HG02610 (cell line): ENCODE results near the gene SFXN1.
"Not testable (repeated sequence)": the region's sequence is repeated elsewhere in the genome, so short reads cannot be mapped to it uniquely, and the experiment has no call there.

Experiments used
- ATAC-seq: cut with Tn5 transposase; IDR thresholded peaks from one replicate; pipeline ENCODE4 v1.9.1; 2021; ENCODE audit warnings: mild to moderate bottlenecking, moderate library complexity; ENCODE audit not compliant: unreplicated experiment

SFXN1 gene, protein sequence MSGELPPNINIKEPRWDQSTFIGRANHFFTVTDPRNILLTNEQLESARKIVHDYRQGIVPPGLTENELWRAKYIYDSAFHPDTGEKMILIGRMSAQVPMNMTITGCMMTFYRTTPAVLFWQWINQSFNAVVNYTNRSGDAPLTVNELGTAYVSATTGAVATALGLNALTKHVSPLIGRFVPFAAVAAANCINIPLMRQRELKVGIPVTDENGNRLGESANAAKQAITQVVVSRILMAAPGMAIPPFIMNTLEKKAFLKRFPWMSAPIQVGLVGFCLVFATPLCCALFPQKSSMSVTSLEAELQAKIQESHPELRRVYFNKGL

GRCh38 chr5:175478384-175479124 lies at the start of gene SFXN1:
TSS of gene SFXN1 (plus strand) at chr5:175478560. CDS start at chr5:175492104, 13,544 bp downstream.
- peak; percentile 84 for ATAC-seq

DNA sequence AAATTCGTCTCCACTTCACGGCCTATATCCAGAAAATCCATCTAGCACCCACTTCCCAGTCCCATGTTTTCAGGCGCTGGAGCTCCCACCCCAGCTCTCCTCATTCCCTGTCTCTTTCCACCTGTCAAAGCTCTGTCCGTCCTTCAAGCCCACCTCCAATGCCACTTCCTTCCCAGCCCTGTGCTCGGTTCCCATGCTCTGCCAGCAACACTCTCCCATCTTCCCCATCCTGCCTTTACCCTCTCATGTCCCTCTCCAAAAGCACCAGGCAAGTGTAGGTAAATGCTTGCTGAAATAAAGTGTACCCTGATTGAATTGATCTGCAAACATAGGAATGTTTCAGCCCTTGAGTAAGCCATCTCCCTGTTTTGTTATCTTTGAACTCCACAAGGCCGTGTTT lies 43.6 kb upstream of the SFXN1 start:
- no peak for ATAC-seq

DNA sequence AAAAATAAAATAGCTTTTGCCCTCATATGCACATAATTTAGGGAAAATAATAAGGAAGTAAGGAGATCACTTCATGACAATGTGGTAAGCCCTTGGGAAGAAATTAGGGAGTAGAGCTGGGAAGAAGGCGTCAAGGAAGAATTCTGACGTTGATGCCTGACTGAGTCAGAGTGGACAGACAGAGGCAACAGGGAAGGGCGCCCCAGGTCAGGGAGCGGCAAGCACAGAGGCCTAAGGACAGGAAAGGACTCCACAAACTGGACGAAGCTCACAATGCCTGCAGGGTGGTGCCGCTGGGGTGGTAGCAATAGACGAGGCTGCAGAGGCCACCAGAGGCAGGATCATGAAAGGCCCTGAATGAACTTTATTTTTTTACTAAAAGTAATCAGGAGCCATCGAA lies 42.0 kb upstream of the SFXN1 start:
- ATAC-seq: no peak

GRCh38 chr5:175438234-175438857 lies 40.0 kb upstream of the SFXN1 start:
- no peak for ATAC-seq

DNA sequence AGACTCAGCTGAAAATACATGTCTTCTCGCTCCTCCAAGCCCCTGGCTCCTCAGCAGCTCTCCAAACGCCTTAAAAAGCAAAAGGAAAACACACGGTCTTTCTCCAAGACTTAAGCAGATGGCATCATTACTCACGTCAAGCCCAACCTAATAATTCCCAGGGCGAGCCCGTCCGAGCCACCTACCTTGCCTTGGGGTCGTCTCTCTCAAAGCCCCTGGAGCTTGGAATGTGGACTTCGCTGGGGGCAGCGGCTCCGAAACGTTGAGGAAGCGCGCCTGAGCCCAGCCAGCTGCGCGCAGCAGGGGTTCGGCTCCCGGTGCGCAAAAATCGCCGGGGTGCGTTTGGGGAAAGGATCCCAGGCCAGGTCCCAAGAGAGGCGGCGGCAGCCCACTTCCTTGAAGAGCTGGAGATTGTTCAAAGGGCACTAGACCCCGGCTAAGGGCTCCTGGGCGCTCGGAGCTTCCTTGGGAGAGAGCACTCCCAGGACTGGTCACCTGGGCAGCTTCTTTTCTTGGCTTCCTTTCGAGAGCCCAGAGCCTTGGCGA lies 34.8 kb upstream of the SFXN1 start:
- ATAC-seq: no peak

DNA sequence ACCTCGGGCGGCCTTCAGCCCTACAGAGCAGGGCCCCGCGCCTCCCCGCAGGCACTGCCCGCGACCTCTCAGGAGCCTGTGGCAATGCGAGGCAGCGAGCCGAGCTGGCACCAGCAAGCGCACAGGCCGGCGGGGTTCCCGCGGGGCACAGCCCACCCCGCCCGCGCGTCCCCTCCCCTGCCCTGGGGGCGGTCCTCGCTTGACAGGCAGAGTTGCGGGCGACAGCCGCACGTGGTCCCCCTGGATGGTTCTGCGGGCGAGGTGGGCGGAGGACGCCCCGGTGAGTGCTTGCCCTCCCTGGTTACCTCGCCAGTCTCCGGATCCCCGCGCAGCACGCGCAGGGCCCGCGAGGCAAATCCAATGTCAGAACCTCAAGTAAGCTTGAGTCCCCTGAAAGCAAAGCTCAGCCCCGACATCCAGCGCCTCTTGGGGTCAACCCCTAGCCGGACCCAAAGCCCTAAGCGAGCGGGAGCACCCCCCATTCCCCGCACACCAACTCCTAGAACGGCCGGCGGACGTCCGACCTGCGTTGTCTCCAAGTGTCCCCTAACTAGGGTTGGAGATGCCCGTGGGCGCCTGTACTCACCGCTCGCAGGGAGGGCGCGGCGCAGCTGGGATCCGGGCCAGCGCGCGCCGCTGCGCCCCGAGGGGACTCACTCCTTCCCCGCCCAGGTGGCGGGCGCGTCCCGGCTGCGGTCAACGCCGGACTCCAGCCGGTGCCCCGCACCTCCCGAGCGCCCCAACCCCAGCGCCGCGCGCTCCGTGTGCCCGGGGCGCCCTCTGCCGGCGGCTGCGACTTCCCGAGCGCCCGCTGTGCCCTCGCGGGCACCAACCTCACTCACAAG lies 34.1 kb upstream of the SFXN1 start, which contains the start of gene DRD1:
DRD1 (minus strand) TSS at position 123 of the 845 bp plus-strand sequence. CDS start 1,083 bp downstream, outside the sequence.
- ATAC-seq: no peak

DNA sequence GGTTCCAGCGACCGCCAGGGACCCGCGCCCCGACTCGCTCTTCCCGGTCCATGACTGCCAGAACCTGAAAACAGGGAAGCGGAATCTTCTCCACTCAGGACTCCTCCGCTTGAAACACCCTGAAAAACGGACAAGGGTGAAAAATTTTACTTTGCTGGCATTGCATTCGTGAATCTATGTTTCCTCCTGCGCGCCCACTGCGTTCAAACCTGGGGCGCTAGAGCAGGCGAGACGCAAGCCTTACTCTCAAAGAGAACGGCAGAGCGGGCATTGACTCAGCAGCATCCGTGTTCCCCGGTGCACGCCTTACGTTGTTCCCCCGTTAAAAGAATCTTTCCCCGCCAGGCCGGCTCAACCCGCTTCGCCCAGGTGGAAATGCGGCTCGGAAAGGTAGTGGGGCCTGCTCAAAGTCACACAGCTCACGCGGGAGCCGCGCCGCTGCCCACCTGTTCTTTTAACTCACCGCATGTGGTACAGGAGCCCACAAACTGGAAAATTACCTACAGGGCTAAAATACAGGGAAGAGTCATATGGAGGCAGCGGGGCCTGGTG lies 33.4 kb upstream of the SFXN1 start:
- no peak for ATAC-seq

DNA sequence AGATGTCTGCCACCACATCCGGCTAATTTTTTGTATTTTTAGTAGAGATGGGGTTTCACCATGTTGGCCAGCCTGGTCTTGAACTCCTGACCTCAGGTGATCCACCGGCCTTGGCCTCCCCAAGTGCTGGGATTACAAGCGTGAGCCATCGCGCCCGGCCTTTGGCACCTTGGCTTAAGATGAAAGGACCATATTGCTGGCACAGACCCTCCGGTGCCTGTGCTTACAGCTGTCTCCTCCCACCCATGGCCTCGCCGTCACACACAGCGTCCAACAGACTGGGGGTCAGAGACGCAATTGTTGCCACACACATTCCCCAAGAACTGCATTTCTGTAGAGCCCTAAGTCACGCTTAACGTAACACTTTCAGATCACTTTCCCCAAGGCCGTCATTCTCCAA lies 32.0 kb upstream of the SFXN1 start:
- ATAC-seq: not testable (repeated sequence)

DNA sequence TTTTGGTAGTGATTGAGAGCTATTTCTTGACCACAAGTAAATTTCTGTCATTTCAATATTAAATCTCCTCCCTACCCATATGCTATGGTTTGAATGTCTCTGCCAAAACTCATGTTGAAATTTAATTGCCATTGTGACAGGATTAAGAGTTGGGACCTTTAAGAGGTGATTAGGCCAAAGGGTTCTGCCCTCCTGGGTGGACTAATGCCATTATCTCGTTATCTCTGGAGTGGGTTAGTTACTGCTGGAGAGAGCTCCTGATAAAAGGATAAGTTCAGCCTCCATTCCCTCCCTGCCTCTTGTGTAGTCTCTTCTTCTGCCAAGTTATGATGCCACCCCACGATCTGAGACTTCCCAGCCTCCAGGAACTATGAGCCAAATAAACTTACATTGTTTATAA lies 30.8 kb upstream of the SFXN1 start:
- ATAC-seq: no peak

GRCh38 chr5:175448276-175448675 lies 30.1 kb upstream of the SFXN1 start:
- ATAC-seq: no peak

GRCh38 chr5:175452166-175452565 lies 26.2 kb upstream of the SFXN1 start:
- ATAC-seq: no peak

DNA sequence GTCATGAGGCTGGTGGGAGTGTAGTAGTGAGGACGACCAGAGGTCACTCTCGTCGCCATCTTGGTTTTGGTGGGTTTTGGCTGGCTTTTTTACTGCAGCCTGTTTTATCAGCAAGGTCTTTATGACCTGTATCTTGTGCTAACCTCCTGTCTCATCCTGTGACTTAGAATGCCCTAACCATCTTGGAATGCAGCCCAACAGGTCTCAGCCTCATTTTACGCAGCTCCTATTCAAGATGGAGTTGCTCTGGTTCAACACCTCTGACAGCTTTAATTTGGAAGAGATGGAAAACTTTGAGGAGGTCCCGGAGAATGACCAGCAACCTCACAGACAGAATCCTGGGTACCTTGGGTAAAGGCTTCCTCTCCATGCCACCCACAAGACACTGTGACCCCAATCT lies 24.0 kb upstream of the SFXN1 start:
- not testable (repeated sequence) for ATAC-seq

GRCh38 chr5:175456105-175456742 lies 22.1 kb upstream of the SFXN1 start:
- no peak for ATAC-seq

DNA sequence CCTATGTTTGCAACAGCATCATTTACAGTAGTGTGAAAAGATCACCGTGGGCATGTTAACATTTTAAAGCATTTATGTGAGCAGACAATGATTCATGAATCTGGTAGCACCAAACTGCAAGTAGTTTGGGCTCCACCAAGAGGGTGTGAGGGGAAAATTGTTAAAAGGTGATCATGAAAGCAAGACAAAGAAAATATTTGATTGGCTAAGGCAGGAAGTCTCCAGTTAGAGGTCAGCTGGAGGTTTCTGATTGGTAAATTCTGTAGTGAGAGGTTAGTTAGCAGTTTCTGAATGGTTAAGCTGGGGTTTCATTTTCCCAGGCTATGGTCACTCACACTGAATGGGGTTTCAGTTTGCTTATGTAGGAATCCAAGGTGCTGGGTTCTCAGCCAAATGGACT lies 20.9 kb upstream of the SFXN1 start:
- peak; percentile 89 for ATAC-seq

- no peak for ATAC-seq
Observed at GRCh38 chr5:175460126-175460525, 18.2 kb upstream of the SFXN1 start.

- no peak for ATAC-seq
Observed at GRCh38 chr5:175460552-175460951, 17.8 kb upstream of the SFXN1 start.

GRCh38 chr5:175461370-175461769 lies 17.0 kb upstream of the SFXN1 start:
- no peak for ATAC-seq

- ATAC-seq: no peak
Observed at GRCh38 chr5:175463641-175464040, 14.7 kb upstream of the SFXN1 start.

GRCh38 chr5:175464074-175464941 lies 14.1 kb upstream of the SFXN1 start:
- peak; percentile 94 for ATAC-seq
